Activated CD4-positive, CD25-positive, alpha-beta regulatory T cell treated with anti-CD3 and anti-CD28 coated beads, Interleukin-2, amount 50 U/mL, for 24 hours (primary cell): ENCODE data around the gene RPEL1.
"Not testable (repeated sequence)": the region's sequence is repeated elsewhere in the genome, so short reads cannot be mapped to it uniquely, and the experiment has no call there.

ENCODE experiments used
- ATAC-seq, 2 donors: fragments of 150-1000 bp; cut with Tn5 transposase; one replicate each; pipeline ENCODE4 v1.10.0; 2021; ENCODE audit warnings: mild to moderate bottlenecking in 1 of 2, moderate library complexity in 1 of 2

The RPEL1 gene

GRCh38 chr10:103245587-103245986 lies at the start of gene RPEL1:
TSS of gene RPEL1 (plus strand) at chr10:103245887. CDS start at chr10:103245997, 110 bp downstream.
- ATAC-seq: not testable (repeated sequence)

- no peak for ATAC-seq
Measured at GRCh38 chr10:103196516-103196915, 49.2 kb upstream of the RPEL1 start.

- ATAC-seq: peak in 1 of 2 donors; percentile 36
Measured at GRCh38 chr10:103197174-103197573, 48.5 kb upstream of the RPEL1 start.

- no peak for ATAC-seq
Measured at GRCh38 chr10:103197903-103198302, 47.8 kb upstream of the RPEL1 start.

GRCh38 chr10:103198648-103199047 lies 47.0 kb upstream of the RPEL1 start:
- no peak for ATAC-seq

GRCh38 chr10:103199488-103199887 lies 46.2 kb upstream of the RPEL1 start:
- no peak for ATAC-seq

- no peak for ATAC-seq
Measured at GRCh38 chr10:103202319-103202718, 43.4 kb upstream of the RPEL1 start.

- ATAC-seq: no peak
Measured at GRCh38 chr10:103203466-103203865, 42.2 kb upstream of the RPEL1 start.

- no peak for ATAC-seq
Measured at GRCh38 chr10:103204353-103205255, 41.1 kb upstream of the RPEL1 start.

- ATAC-seq: not testable (repeated sequence)
Measured at GRCh38 chr10:103205401-103205800, 40.3 kb upstream of the RPEL1 start.

GRCh38 chr10:103206715-103207114 lies 39.0 kb upstream of the RPEL1 start:
- not testable (repeated sequence) for ATAC-seq

GRCh38 chr10:103207141-103207540 lies 38.5 kb upstream of the RPEL1 start:
- ATAC-seq: no peak

- not testable (repeated sequence) for ATAC-seq
Measured at GRCh38 chr10:103207643-103208042, 38.0 kb upstream of the RPEL1 start.

GRCh38 chr10:103210262-103210661 lies 35.4 kb upstream of the RPEL1 start:
- not testable (repeated sequence) for ATAC-seq

- no peak for ATAC-seq
Measured at GRCh38 chr10:103215601-103216000, 30.1 kb upstream of the RPEL1 start.

- not testable (repeated sequence) for ATAC-seq
Measured at GRCh38 chr10:103216362-103216761, 29.3 kb upstream of the RPEL1 start.

- no peak for ATAC-seq
Measured at GRCh38 chr10:103224133-103224532, 21.6 kb upstream of the RPEL1 start.

- ATAC-seq: not testable (repeated sequence)
Measured at GRCh38 chr10:103224721-103225120, 21.0 kb upstream of the RPEL1 start.

GRCh38 chr10:103225939-103226338 lies 19.7 kb upstream of the RPEL1 start:
- ATAC-seq: no peak

GRCh38 chr10:103227416-103227815 lies 18.3 kb upstream of the RPEL1 start:
- ATAC-seq: no peak

GRCh38 chr10:103231047-103231551 lies 14.6 kb upstream of the RPEL1 start:
- no peak for ATAC-seq

- ATAC-seq: no peak
Measured at GRCh38 chr10:103232131-103232673, 13.5 kb upstream of the RPEL1 start.

- ATAC-seq: no peak
Measured at GRCh38 chr10:103232772-103233488, 12.8 kb upstream of the RPEL1 start.
